Adrenal gland (tissue), 5 donors: Measurements from ENCODE around the gene KLK10.

Source experiments
- CTCF ChIP-seq, 6 experiments: fragments of 450-650 bp in 4 of 6; fragments of 200-600 bp in 2 of 6; sonication (generic) in 1 of 6; IDR thresholded peaks; 1 replicate in 5 of 6; 2 replicates in 1 of 6; pipeline versions ENCODE4 v1.5.1 to v1.8.0; 2016 to 2021; ENCODE audit warnings: antibody characterized with exemption in 6 of 6, mild to moderate bottlenecking in 2 of 6, moderate library complexity in 1 of 6
- POLR2A ChIP-seq, 2 donors: fragments of 450-650 bp; IDR thresholded peaks; one replicate each; pipeline ENCODE4 v1.6.1; 2017; ENCODE audit warnings: antibody characterized with exemption in 2 of 2, mild to moderate bottlenecking in 2 of 2, moderate library complexity in 1 of 2
- donor health status: DM: no; HTN: no; CAD: no.

- TF ChIP-seq CTCF (IDR thresholded peaks at IDR 0.05) (no peak), POLR2A (IDR thresholded peaks at IDR 0.05) (no peak)
These were observed 11.1 kb upstream of the KLK10 start for GRCh38 chr19:51030631-51031030.
